Measurements from ENCODE around the gene DGKE.

- no peak for TF ChIP-seq KLF16 (CRISPR knock-in tag; IDR thresholded peaks at IDR 0.05)
- no peak for TF ChIP-seq ZNF703 (CRISPR knock-in tag; IDR thresholded peaks at IDR 0.05; ENCODE audit: borderline replicate concordance)
- TF ChIP-seq ZUFSP (CRISPR knock-in tag; IDR thresholded peaks at IDR 0.05; ENCODE audit: borderline replicate concordance) = no peak
- TF ChIP-seq ZFP91 (CRISPR knock-in tag; IDR thresholded peaks at IDR 0.05; ENCODE audit: borderline replicate concordance) = no peak
- TF ChIP-seq ATF2 (CRISPR knock-in tag; IDR thresholded peaks at IDR 0.05) = no peak
- TF ChIP-seq ZNF557 (CRISPR knock-in tag; IDR thresholded peaks at IDR 0.05) = no peak
- no peak for TF ChIP-seq RCOR2 (CRISPR knock-in tag; IDR thresholded peaks at IDR 0.05)
These were observed 30.9 kb upstream of the DGKE start for GRCh38 chr17:56803071-56803470.

Data from HepG2 (cell line).